Mucosa of descending colon (tissue), 3 donors: ENCODE results near the gene PTGIR. TPM values are rescaled to one million over a fixed set of nuclear protein-coding genes. Genes with fewer than 3 reads are reported as not detected.

Experiments used
- ATAC-seq: fragments of 200-7000 bp; cut with Tn5 transposase; one replicate; pipeline ENCODE4 v1.9.1; 2020; ENCODE audit warnings: mild to moderate bottlenecking, moderate library complexity
- DNase-seq, 3 donors: peaks; one replicate each; pipeline ENCODE4 v3.0.0-alpha.2; 2020
- H3K36me3 ChIP-seq: fragments of 200-600 bp; one replicate; pipeline ENCODE4 v1.8.0; 2021; ENCODE audit warnings: low read depth, mild to moderate bottlenecking
- H3K4me1 ChIP-seq: fragments of 200-600 bp; one replicate; pipeline ENCODE4 v1.8.0; 2021; ENCODE audit warnings: low read depth, mild to moderate bottlenecking
- H3K4me3 ChIP-seq: fragments of 200-600 bp; one replicate; pipeline ENCODE4 v1.8.0; 2021; ENCODE audit warnings: mild to moderate bottlenecking
- H3K9me3 ChIP-seq: fragments of 200-600 bp; one replicate; pipeline ENCODE4 v1.8.0; 2021; ENCODE audit warnings: mild to moderate bottlenecking
- CTCF ChIP-seq: fragments of 200-600 bp; IDR thresholded peaks from one replicate; pipeline ENCODE4 v1.8.0; 2022; ENCODE audit warnings: antibody characterized with exemption, mild to moderate bottlenecking
- intact Hi-C, 2 donors: fragments of 100-400 bp; cut with DNase I in 1 of 2; cut with micrococcal nuclease in 1 of 2; formaldehyde crosslinking; loops; one replicate each; pipeline versions ENCODE4 v1.11.0 to v1.11.1; 2022; cut with DNase I, micrococcal nuclease
- total RNA-seq, 3 donors: library from RNA; stranded (reverse); fragmentation: NEBNext Ultra II Directional in 2 of 3; extraction: Animal tissue kit (Norgen Biotek cat#: 25700) in 2 of 3; gene quantifications; one replicate each; pipeline versions ENCODE4 v1.2.1 to v1.2.4, GENCODE V29; 2021 to 2023
- donor health status: DM: no; HTN: no; CAD: no; lungs with moderate emphysema.
- donor health status: DM: no; HTN: no; CAD: no.
- donor health status: DM: no; HTN: yes; CAD: no.

The PTGIR gene
- total RNA-seq, 3 donors from 2014 or later: 0.49 to 2.4 (median 2.1) TPM

GRCh38 chr19:46578450-46578849 lies 46.4 kb downstream of the PTGIR start:
- intact Hi-C loops: no loop called here
- Histone ChIP-seq H3K4me3 (no peak overlapping the region), H3K4me1 (no peaks in the 10 kb centered on the region), H3K36me3 (no peaks in the 10 kb centered on the region), H3K9me3 (no peaks in the 10 kb centered on the region)
- no peak for TF ChIP-seq CTCF
- DNase-seq (no peak), ATAC-seq (no peak)

GRCh38 chr19:46574533-46574932 lies 50.4 kb downstream of the PTGIR start:
- Histone ChIP-seq H3K9me3 (no peaks in the 10 kb centered on the region), H3K4me1 (no peaks in the 10 kb centered on the region), H3K36me3 (no peaks in the 10 kb centered on the region), H3K4me3 (no peak overlapping the region)
- TF ChIP-seq CTCF: no peak
- no peak for DNase-seq
- intact Hi-C loops: no loop called here
- ATAC-seq: no peak

- Histone ChIP-seq H3K36me3 (no peaks in the 10 kb centered on the region), H3K4me3 (no peak overlapping the region), H3K4me1 (no peaks in the 10 kb centered on the region), H3K9me3 (no peaks in the 10 kb centered on the region)
- no peak for TF ChIP-seq CTCF
- DNase-seq: no peak
- intact Hi-C loops: no loop called here
- no peak for ATAC-seq
Measured at GRCh38 chr19:46573679-46574498, 51.0 kb downstream of the PTGIR start.

- TF ChIP-seq CTCF: no peak
- Histone ChIP-seq H3K9me3 (no peaks in the 10 kb centered on the region), H3K36me3 (no peaks in the 10 kb centered on the region), H3K4me3 (no peak overlapping the region), H3K4me1 (no peaks in the 10 kb centered on the region)
- DNase-seq (no peak), ATAC-seq (peak; percentile 27)
- intact Hi-C loops: no loop called here
Measured at GRCh38 chr19:46571495-46571894, 53.4 kb downstream of the PTGIR start.

Other genes starting within 250 kb of the PTGIR start
- gene CCDC8, start 211.5 kb downstream of the PTGIR start, total RNA-seq: 1 to 10 TPM in 2 of 3 donors, under 1 TPM in 1; 0.75 to 3.4 (median 1.7) TPM
- gene PNMA8C, start 196.2 kb downstream of the PTGIR start, total RNA-seq: under 1 TPM in 1 of 3 donors, not detected in 2; 0.57 TPM
- 1 to 10 TPM in 1 of 3 donors, under 1 TPM in 2; 0.20 to 3.2 (median 0.80) TPM for gene PNMA8A, start 153.5 kb downstream of the PTGIR start, total RNA-seq
- 1 to 10 TPM in 1 of 3 donors, under 1 TPM in 2; 0.12 to 2.3 (median 0.36) TPM for gene PNMA8B, start 129.2 kb downstream of the PTGIR start, total RNA-seq
- 100 to 1,000 TPM; 241 to 325 (median 252) TPM for gene CALM3, start 23.8 kb downstream of the PTGIR start, total RNA-seq
- gene GNG8, start 11.1 kb upstream of the PTGIR start, total RNA-seq: 1 to 10 TPM in 1 of 3 donors, not detected in 2; 2.3 TPM
- 10 to 100 TPM in 1 of 3 donors, 1 to 10 TPM in 2; 1.9 to 60.9 (median 3.4) TPM for gene DACT3, start 36.1 kb upstream of the PTGIR start, total RNA-seq
- 10 to 100 TPM; 52.5 to 70.5 (median 62.9) TPM for gene PRKD2, start 92.0 kb upstream of the PTGIR start, total RNA-seq
- 10 to 100 TPM; 10.7 to 19.8 (median 10.9) TPM for gene FKRP, start 121.0 kb upstream of the PTGIR start, total RNA-seq
- gene STRN4, start 121.4 kb upstream of the PTGIR start, total RNA-seq: 10 to 100 TPM; 68.3 to 79.2 (median 73.7) TPM
- 100 to 1,000 TPM in 1 of 3 donors, 10 to 100 TPM in 2; 54.7 to 101 (median 89.2) TPM for gene SLC1A5, start 163.5 kb upstream of the PTGIR start, total RNA-seq
- 100 to 1,000 TPM in 2 of 3 donors, 10 to 100 TPM in 1; 90.8 to 141 (median 107) TPM for gene AP2S1, start 225.8 kb upstream of the PTGIR start, total RNA-seq
- gene ARHGAP35, start 235.9 kb upstream of the PTGIR start, total RNA-seq: 10 to 100 TPM; 56.5 to 85.3 (median 82.7) TPM